Stimulated activated CD8-positive, alpha-beta memory T cell treated with anti-CD3 and anti-CD28 coated beads, Interleukin-15, amount 100 ng/mL, for 48 hours (primary cell): ENCODE measurements around the gene CARHSP1.
"Not testable (repeated sequence)": the region's sequence is repeated elsewhere in the genome, so short reads cannot be mapped to it uniquely, and the experiment has no call there.

Experiments
- DNase-seq, 2 donors: peaks; one replicate each; pipeline ENCODE4 v3.0.0-alpha.2; 2020; ENCODE audit warnings: low read depth in 2 of 2

The CARHSP1 gene

DNA sequence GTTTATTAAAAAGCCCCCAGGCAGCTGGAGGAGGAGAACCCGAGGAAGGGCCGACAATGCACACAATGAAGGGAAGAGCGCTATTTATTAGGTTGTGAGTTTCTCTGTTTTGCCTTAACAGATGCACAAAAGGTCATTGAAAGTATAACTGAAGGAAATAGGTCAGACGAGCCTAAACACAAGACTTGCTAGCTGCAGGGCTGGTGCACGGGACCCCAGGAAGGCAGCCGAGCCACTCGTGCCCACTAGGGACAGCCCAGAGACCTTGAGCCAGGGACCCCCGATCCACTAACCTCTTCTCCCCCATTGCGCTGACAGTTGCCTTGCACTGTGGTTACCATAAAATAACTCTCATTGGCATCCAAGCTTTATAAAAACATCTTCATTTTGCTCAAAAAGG, 24.6 kb upstream of the CARHSP1 start:
- DNase-seq, result no peak

DNA sequence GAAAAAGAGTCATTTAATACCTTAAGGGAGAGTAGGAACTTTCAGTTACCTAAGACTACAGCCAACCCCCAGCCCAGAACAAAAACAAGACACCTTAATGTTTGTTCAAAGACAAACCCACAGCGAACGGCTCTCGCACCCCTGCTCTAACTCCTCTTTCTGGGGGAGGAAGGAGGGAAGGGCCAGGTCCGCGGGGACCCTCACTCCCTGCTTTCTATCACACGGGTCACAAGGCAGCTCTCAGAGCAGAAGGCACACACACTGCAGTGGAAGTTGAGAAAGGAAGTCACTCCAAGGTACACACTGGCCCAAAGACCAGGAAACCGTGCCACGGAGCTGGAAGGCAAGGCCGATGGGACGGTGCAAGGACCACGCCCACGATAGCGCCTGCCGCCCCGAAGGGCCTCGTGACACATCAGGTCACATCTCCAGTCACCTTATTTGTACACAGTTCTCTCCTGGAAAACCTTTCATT, 23.3 kb upstream of the CARHSP1 start:
- no peak for DNase-seq

DNA sequence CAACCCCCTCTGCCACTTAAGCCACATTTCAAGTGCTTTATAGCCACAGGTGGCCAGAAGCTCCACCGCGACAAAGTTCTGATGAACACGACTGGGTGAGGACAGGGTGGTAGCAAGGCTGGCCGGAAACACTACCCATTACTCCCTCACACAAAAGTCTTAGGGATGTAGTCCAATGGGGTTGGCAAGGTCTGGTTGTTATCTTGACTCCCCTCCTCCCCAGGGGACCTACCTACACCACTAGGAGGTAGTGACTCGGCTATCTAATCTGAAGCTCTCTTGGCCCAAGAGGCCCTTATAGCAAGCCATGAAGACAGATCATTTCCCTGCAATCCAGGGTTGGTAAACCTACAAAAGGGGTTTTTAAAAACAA, 21.7 kb upstream of the CARHSP1 start:
- no peak for DNase-seq

DNA sequence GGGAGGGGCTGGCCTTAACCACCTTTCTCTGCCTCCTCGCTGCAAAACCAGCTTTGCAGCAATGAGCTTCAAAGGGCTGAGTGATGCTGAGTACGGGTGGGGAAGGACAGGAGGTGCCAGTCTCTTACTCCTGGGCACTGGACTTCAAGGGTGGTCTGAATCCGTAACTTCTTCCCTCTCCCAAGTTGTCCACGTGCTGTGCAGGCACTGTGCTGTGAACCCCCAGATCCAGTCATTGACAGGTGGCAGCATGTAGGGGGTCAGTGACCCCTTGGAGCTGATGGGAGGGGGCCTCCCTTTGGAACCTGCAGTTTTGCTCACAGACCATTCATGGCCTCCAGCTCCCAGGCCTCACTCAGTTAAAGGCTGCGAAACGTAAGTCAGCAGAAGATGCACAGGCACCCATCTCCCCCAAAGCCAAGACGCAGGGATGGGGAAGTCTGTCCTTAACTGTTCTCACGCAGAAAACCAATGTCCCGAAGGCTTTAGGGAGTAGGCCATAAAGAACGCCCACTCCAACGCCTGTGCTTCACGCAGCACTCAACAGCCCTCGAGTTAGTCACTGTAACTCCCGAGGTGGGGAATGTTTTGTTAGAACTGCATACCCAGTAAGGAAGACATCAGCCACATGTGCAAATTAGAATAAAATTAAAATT, 21.2 kb upstream of the CARHSP1 start:
- no peak for DNase-seq

DNA sequence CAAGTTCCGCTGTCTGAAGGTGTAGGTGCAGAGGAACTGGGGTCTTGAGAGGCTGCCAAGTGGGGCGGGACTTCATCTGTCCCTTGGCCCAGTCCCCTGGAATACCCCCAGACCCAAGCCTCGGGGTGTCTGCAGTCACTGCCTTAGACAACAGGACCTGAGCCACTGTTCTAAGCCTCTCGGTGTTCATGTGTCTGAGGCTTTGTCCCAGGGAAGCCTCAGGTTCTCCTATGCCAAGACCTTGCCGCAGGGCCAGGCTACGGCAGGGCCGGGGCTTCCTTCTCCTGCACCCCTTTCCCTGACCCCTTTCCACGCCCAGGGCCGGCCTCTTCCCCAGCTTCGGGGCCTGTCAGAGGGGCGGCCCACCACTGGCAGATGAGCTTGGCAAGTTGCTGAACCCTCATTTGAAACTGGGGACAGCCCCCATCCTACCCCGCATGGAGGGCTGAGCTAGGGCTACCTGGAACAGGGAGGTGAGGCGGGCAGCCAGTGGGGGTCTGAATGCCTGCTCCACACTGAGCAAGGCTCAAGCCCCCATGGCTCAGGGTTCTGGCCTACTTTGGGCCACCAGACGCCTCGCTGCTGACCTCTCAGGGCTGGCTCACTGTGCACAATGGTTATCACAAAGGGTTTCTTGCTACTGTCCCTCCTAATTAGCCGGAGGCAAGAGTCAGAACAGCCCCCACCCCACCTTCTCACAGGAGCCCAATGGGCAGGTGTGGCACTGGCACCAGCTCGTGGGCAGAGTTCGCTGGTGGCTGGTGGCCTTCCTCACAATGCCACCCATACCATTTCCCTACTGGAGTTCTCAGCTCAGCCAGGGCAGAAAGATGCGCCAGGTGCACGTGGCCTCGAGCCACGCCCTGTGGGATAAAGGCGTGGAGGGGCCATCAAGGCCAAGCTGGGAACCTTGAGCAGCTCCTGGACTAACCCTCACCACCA, 20.4 kb upstream of the CARHSP1 start:
- no peak for DNase-seq

DNA sequence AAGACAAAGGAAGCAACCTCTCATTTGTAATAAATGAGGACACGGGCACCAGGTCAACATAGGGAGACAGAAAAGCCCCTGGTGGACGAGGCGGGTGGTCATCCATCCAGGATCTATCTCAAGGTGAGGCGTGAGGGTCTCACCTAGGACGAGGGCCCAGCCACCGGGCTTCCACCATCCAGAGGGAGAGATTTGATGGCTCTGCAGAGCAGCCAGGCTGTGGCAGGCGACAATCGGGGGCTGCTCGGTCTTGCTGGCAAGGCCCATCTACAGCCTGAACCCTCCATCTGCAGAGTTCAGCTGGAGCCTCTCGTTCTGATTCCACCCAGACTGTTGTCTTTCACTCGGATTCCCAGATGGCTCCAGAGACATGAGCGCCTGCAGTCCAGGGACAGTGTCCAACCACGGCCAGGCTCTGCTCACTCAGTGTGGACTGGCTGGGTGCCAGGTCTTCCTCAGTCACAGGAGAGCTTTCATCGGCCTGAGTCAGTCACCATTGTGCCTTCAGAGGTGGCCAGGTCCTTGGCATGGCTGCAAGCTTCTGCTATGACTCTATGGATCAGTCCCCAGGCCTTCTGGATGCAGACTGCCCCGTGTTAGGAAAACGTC, 19.2 kb upstream of the CARHSP1 start:
- no peak for DNase-seq

DNA sequence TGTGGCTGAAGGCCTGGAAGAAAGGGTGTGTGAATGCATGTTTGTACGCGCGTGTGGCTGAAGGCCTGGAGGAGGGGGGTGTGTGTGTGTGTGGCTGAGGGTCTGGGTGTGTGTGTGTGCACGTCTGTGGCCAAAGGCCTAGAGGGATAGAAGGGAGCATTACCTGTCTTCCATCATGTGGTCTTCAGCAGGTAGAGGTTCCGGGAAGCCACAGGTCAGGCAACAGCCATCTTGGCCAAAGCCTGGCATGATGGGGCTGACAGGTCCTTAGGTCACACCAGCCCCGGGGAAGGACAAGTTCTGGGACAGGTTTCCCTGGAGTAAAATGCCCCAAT, 18.6 kb upstream of the CARHSP1 start:
- no peak for DNase-seq

DNA sequence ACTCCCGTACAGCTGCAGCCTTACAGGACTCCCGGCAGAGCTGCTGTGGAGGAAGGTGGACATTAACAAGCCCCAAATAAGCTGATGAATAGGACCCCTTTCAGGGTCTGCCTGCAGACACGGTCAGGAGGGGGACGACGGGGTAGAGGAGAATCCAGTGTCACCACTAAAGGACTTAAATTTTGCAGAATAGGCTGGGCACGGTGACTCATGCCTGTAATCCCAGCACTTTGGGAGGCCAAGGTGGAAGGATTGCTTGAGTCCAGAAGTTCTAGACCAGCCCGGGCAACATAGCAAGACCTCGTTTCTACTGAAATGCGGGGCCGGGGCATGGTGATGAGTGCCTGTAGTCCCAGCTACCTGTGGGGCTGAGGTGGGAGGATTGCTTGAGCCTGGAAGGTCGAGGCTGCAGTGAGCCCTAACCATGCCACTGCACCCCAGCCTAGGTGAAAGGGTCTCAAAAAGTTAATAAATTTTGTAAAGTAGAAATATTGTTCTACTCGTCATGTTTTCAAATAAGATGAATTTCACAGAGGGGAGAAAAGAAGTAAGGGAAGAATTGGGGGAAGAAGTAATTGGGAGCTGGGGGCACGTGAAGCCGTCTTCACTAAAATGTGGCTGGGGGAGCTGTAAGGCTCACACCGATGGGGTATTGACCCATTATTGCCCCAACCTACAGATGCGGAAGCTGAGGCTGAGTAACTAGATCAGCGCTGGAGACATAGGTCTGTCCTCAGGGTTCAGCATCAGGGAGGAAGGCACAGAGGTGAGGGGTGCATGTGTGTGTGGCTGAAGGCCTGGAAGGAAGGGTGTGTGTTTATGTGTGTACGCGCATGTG, 18.0 kb upstream of the CARHSP1 start:
- DNase-seq, result no peak

DNA sequence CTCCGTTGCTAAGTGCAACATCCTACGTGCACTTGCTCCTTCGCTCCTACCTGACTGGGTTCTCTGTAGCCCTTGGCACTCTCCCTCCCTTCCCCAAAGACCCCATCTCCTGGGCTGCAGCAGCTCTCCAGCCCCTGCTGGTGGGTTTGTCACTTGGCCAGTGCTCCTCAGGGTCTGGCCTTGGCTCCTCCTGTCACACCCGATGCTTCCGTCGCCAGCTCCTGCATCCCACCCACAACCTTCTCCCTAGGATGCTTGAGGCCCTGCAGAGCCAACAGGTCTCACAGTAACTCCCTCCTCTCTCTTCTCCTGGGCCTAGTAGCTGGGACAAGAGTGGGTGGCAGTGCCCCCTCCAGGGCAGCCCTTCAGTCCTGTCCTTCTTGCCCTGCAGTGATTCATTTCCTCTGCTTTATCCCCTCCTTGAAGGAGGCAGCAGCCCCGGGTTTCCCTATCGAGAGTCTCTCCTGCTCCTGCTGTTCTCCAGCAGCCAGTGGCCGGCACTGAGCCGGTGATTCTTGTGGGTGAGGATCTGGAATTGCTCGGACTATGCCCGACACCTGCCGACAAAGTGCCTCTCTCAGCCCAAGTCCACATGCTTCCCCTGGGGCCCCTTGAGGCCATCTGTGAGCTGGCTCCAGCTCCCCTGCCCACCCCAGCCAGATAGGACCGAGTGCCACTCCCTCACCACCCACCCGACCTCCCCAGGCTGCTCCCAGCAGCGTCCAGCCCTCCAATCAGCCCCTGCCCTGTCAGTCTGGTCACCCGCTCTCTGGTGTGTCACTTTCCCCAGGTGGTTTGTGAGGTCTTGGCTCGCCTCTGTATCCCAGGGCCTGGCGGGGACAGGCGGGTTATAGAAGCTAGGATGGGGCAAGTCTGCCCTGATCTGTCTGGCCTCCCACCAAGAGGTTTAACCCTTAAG, 17.1 kb upstream of the CARHSP1 start:
- DNase-seq, result no peak

DNA sequence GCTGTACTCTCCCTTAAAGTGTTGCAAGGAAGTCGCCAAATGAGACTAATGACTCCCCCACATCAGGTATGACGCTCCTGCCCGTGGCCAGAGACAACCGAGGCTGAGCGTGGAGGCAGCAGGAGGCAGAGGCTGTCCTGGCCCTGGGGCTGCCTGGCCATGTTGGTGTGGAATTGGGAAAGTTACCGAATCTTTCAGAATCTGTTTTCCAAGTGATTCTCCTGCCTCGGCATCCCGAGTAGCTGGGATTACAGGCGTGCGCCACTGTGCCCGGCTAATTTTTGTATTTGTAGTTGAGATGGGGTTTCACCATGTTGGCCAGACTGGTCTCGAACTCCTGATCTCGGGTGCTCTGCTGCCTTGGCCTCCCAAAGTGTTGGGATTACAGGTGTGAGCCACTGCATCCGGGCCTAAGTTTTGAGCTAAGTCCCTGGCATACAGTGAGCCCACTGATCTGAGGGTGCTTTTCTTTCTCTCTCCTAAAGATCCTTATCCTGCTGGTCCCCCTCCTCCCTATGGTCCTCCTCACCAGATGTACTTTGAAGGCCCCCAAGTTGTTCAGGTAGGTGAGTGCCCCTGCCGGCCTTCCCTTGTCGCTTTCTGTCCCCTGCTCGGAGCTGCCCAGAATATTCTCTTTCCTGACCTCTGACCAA, 14.0 kb upstream of the CARHSP1 start:
- no peak for DNase-seq

DNA sequence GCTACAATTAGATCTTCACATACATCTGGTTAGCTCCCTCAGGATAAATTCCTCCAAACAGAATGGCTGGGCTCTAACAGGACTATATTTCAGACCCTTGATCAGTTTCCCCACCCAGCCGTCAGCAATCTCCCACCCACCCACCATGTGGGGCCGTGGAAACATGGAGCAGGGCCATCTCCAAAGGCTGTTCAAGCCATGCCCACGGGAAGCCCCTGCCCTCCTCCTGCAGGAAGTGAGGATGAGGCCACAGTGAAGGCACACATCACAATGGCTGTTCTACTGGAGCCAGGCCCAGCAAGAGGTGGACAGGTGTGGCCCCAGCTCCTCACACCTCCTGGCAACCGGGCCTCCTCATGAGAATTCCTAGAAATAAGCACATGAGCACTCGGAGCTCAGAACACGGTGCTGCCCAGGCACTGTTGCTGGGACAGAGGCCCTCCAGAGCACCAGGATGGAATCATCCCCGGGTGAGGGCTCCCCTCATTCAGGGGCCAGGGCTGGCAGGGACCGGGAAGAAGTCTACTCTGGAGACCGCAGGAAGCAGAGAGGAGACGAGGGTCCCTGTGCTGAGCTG, 13.3 kb upstream of the CARHSP1 start, which contains the start of gene LITAFD:
TSS of gene LITAFD (plus strand) at position 311 of the 577 bp plus-strand sequence. CDS start 2,005 bp downstream, outside the sequence.
- no peak for DNase-seq

DNA sequence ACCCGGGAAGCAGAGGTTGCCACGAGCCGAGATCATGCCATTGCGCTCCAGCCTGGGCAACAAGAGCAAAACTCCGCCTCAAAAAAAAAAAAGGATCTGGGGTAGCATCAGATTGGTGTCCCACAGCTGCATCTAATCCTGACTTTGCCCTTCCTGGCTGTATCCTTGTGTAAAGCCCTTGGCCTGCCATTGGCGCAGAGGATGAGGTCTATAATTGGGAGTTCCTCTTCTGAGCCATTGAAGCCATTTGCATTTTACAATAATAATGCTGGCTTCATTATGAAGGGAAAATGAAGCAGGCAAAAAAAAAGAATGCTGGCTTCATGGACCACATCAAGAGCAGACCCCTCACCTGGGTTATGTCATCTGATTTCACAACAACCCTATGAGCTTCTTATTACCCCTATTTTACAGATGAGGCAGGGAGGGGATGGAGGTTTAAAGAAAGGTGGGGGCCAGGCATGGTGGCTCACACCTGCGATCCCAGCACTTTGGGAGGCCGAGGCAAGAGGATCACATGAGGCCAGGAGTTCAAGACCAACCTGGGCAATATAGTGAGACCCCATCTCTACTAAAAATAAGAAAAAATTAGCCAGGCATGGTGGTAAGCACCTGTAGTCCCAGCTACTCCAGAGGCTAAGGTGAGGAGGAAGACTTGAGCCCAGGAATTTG, 12.2 kb upstream of the CARHSP1 start:
- DNase-seq, result no peak

DNA sequence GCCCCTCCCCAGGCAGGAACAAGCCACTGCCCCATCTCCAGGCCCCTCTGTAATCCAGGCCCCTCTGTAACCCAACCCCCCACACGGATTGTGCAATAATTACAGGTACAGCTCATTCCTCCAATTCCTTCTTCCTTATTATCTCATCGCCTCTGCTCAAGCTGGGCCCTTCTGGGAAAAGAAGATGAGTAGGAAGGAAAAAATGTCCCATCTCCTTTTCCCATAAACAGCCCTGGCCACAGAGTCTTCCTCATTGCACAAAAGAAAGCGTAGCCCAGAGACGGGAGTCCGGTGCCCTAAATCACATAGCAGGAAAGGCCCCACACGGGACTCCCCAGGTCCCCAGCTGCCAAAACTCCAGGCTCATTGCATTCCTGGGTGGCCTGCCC, 9.7 kb upstream of the CARHSP1 start:
- DNase-seq, result no peak

DNA sequence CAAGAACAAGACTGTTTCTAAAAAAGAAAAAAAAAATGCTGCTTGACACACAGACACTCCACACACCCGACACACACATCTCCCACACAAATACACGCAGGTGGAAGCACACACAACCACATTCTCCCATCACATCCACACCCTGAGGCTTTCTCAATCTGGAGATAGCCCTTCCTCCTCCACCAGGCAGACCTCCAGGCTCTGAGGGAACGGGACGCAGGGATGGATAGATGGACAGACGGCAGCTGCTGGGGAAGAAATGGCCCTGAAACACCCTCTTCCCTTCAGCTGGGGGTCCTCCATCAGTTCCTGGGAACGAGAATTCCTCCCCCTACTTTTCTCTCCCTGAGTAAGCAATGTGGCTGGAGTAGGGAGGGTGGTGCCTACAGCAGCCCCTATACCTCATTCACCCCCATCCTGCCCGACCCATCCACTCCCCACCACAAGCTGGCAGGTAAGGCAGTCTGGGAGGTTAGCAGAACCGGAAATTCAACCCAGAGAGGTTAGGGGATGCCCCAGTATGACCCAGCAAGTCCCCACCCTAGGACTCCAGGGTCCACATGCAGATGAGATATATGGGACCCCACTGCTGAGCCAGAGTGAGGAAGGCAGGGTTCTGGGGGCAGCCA, 9.2 kb upstream of the CARHSP1 start:
- no peak for DNase-seq

DNA sequence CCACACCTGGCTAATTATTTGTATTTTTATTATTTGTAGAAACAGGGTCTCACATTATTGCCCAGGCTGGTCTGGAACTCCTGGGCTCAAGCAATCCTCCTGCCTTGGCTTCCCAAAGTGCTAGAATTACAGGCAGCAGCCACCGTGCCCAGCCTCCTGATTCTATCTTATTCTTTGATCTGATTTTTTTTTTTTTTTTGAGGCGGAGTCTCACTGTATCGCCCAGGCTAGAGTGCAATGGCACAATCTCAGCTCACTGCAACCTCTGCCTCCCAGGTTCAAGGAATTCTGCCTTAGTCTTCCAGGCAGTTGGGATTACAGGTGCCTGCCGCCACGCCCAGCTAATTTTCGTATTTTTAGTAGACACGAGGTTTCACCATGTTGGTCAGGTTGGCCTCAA, 6.5 kb upstream of the CARHSP1 start:
- not testable (repeated sequence) for DNase-seq

DNA sequence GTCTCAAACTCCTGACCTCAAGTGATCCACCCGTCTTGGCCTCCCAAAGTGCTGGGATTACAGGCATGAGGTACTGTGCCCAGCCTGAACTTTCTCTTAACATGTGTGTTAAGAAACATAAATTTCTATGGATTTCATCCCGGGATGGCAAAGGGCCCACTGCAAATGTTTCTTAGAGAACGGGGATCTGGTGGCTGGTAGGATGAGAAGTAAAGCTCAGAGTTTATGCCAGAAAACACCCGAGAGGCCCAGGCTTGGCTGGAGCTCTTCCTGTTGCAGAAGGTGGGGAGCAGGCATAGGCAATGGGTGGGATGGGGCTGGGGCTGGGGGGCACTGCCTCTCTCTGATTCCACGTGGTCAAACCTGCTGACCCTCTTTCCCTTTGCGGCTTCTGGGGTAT, 5.6 kb upstream of the CARHSP1 start:
- DNase-seq, result no peak

DNA sequence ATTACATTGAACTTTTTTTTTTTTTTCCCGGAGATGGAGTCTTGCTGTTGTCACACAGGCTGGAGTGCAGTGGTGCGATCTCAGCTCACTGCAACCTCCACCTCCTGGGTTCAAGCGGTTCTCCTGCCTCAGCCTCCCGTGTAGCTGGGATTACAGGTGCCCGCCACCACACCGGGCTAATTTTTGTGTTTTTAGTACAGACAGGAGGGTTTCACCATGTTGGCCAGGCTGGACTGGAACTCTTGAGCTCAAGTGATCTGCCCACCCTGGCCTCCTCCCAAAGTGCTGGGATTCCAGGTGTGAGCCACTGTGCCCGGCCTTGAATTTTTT, 5.0 kb upstream of the CARHSP1 start:
- DNase-seq, result not testable (repeated sequence)

DNA sequence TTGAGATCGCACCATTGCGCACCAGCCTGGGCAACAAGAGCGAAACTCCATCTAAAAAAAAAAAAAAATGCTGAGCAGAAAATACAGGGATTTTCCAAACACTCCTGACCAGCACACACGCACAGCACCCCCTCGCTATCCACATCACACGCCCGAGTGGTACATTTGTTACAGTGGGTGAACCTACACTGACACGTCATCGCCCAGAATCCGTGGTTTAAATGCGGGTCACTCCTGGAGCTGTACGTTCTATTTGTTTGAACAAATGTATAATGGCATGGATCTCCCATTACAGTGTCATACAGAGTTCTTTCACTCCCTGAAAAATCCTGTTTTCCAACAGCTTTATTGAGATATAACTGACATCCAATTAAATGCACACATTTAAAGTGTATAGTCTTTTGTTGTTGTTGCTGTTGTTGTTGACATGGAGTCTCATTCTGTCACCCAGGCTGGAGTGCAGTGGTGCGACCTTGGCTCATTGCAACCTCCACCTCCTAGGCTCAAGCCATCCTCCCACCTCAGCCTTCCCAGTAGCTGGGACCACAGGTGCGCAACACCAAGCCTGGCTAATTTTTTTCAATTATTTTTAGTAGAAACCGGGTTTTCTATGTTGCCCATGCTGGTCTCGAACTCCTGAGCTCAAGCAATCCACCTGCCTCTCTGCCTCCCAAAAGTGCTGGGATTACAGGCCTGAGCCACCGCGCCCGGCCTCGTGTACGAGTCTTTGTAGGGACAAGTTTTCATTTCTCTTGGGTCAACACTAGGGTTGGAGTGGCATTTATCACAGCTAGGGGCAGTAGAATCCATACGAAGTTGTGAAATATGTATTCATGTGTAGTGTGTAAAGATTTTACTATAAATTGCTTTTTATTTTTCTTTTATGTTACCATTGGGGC, 4.4 kb upstream of the CARHSP1 start:
- no peak for DNase-seq
